Limb (tissue), 2 donors: ENCODE data around the gene MACROD2.
A peak's percentile ranks its signal among the peaks of the same experiment; 100 is the strongest.
"Not testable (repeated sequence)": the region's sequence is repeated elsewhere in the genome, so short reads cannot be mapped to it uniquely, and the experiment has no call there.

Source experiments
- DNase-seq, 2 donors: peaks; one replicate each; pipeline ENCODE4 v3.0.0-alpha.2; 2016; ENCODE audit errors: extremely low spot score in 2 of 2

The MACROD2 gene

DNA sequence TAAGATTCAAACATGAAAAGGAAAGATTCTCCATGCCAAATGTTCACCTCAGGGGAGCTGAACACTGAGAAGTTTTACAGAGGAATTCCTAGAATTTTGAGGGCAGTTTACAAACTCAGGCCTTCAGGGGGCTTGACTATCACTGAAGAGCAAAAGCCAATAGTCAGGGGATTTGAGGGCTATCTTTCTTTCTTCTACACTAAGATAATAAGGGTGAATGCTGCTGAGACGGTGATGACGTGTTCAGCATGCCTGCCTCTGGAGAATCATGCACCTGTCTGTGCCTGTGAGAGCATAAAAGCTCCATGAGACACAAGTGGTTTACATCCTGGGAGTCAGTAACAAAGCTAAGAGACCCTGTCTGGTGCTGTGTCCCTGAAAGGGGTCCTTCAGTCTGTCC is 1492.4 kb downstream of the MACROD2 start:
- no peak for DNase-seq

DNA sequence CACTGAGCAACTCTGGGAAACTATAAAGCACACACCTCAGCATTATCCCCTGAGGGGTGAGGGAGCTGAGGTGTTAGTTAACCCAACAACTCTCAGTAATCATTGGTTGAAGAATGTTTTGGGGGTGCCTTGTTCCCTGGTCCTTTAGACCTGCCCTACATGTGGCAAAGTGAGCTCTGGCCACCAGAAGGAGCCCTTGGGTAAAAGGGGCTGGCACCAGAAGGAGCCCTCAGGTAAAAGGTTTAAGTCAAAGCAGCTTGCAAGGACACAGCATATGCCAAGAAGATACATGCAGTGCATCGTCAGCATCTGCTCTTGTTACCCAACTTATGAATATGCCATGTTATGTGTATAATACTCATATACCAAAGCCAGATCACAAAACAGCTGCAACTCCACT is 1496.3 kb downstream of the MACROD2 start:
- DNase-seq = no peak

DNA sequence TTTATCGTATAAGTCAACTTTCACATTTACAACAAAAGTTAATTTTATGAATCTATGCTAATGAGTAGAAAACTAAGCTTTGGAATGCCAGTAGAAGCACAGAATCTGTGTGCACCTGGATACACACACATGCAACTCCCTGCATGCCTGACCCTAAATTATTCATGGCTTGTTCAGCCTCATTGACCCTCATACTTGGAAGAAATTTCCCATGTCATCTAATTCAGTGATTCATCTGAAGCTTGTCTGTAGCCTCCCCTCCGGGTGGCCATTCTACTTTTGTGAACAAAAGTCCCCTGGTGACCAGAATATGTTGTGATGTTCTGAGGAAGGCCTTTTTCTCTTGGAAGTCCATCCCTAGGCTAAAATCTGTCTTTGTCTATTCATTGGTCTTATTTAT is 1499.5 kb downstream of the MACROD2 start:
- no peak for DNase-seq

DNA sequence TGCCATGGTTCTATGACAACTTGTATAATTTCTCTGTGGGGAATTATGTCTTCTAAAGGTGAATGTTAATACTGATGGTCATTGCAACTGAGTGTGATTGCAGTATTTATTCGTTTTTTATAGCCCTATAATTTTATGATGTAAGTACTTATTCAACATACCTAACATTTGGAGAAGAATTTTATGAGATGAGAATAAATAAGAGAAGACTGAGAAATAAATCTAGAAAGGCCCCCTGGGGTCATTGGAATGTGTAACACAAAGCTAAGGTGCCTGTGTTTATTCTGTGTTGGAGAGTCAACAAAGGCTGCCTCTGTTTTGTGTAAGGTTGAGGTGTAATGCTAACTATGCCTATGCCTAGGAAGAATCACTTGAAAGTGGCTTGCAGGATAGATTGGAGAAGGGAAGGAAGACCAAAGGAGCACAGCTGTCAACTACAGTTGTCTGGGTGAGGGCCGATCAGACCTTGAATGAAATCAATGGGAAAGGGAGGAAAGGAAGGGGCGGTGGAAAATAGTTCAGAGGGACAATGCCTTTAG is 1501.3 kb downstream of the MACROD2 start:
- DNase-seq = no peak

DNA sequence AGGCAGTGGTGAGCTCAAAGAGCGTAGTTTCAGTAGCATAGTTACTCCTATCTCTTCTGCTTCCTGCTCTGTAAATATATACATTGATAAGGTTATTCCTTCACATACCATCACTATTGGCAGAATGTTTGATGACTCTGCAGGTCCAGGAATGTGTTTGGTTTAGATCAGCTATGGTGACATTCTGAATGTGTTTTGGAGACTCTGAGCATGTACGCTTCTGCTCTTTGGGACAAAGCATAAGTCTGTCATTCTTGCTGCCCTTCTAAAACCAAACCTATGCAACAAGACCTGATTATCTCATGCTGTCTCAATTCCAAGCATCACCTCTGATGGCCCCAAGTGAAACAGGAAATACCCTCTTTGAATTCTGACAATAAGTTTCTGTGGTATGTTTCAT is 1503.6 kb downstream of the MACROD2 start:
- DNase-seq = no peak

DNA sequence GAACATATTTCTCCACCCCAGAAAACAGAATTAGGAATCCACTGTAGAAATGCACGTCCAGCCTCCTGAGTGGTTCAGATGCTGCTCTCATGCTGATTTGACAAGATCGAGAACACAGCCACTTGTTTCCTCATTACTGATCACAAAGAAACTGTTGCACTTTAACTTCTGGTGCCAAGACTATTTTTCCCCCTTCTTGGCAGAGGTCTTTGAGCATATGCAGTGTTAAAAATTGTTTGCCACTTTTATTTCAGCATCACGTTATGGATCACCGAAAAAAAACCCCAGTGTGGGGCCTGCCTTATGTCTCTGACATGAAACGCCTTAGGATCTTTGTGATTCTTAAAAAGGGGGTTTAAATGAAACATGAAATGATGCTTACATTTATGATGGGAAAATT is 1511.0 kb downstream of the MACROD2 start:
- DNase-seq = no peak

DNA sequence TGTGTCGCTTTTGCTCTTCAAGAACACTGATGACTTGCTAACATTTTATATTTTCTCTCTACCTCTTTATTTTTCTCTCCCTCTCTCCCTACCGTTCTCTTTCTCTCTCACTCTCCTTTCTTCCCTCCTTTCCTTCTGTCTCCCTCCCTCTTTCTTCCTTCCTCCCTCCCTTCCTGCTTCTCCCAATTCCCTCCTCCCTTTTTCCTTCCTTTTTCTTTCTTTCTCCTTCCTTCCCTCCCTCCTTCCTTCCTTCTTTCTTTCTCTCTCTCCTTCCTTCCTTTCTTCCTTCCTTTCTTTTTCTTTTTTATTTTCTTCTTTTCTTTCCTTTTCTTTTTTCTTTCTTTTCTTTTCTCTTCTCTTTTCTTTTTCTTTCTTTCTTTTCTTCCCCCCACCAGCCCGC is 1511.8 kb downstream of the MACROD2 start:
- no peak for DNase-seq

DNA sequence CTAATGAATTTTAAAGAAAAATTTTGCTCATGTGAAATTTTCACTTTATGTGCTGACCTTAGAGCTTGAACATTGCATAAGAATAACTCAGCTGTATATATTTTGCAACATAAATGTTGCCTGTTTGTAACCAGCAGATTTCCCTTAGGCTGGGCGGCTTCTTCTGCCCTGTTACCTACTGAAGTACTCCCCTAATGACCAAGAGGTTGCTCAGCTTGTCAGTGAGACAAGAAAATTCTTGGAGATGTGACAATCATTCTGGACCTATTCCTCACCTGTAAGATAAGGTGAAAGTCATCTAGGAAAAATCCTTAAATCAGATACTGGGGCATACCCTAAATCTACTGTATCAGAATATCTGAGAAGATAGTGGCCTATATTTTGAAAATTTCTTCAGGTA is 1516.2 kb downstream of the MACROD2 start:
- no peak for DNase-seq

DNA sequence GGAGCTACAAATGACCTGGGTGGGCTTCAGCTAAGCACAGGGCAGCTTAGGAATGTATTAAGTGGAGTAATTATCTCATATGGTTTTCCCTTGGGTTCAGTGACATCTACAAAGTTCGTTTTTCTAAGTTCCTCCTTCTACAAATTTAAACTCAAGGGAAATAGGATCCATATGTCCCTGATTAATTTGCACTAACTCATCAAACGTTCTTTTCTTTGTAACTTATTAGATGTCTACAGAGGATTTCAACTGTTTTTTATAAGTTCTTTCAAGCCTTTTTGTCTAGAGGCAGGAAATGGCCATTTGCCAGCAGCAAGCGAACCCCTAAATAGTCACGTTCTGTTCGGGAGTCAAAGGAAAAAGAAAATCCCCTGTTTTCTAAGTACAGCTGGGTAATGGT is 1517.6 kb downstream of the MACROD2 start:
- peak in 1 of 2 donors; percentile 33 for DNase-seq

DNA sequence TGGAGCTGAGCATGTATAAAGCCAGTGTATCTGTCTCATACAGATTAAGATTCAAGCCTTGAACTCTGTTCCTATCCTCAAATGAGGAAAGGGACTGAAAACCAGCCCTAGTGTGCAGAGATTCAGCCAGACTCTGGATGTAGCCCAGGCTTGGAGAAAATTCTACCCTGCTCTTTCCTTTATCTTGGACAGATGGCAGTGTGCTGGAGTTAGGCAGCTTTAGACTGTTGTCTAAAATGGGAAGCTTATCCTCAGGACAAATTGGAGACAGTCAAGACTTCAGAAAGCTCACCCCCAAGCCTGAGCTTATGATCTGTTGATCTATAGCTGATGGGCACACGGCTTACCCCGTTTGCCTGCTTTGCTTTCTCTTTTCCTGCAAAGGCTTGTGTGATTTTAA is 1520.4 kb downstream of the MACROD2 start:
- no peak for DNase-seq

DNA sequence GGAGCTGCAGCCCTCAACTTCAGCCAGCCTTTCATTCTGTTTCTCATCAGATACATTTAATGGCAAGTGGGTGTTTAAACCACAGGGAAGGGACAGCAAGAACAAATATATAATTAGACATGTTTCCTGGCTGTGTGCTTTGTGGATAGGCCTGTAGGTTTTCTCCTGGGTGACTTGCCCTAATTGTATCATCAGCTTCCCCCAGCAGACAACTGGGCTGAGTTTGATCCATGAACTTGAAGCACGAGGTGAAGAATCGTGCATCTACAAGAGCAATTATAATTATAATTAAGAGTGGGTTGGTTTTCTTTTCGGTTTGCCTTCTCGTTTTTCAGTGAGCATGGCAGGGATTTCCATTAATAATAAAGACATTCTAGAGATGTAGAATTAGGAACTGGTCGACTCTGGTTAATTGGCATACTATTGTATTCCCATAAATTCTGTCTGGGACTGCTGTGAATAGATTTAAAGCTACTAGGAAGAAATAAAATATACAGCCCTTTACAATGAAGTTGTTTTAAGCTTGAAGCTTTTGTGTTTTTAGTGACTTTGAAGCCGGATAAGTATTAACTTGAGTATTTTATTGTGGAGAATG is 1525.7 kb downstream of the MACROD2 start:
- DNase-seq = no peak

DNA sequence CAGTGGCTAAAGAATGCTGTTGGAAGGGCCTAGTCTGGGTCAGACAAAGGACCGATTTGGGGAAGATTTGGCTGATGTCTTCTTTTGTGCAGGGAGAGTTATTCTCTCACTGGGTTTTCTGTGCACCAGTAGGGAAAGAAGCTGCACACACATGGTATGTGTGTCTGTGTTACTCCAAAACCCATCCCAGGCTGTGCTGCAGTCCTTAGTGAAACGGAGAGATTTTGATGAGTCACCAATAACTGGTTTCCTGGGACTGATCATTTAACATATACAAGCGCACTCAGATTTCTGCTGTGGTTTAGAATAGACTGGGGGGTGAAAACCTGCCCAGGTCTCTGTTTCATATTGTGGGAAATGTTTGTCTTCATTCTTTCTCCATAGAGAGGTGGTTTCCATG is 1528.1 kb downstream of the MACROD2 start:
- DNase-seq = no peak

DNA sequence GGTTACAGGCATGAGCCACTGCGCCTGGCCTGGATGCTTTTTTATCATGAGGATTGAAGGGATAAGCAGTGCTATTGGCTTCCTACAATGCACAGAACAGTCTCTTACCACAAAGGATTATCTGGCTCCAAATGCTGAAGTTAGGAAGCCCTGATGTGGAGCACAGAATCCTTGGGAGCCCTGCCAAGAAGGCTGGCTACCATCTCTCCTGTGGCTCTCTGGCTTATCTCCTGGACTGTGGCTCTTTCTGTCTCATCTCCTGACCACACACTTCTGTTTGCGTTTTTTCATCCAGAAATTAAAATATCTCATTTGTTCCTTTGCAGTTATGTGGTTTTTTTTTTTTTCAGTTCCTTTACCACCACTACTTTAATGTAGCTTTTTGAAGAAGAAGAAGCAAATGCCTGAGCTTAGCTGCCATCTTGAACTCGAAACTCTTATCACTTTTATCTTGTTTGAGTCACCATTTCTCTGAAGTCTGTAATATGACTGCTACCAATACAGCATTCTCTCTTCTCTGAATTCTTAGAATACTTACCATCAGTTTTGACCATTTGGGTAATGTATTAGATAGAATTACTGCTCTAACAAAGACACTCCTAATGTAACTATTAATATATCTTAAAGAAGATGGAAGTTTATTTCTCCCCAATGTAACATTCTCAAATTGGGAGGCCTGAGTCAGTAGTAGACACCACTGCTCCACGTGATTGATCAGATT is 1533.2 kb downstream of the MACROD2 start:
- no peak for DNase-seq

DNA sequence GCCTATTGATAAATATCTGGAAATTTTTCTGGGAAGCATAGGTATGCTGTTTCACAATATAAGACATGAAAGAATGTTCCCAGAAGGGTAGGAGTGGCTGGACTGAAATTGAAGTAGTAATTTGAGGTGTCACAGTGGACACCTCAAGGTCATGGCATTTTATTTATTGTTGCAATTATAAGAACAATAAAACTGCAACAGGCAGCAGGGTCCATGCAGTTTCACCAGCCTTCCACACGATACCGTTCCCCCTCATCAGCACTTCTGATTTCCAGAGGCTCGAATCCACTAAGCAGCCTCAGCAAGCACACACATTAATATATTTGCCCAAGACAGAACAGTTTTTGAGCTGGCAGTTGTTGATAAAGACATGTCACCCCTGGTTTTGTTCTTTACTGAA is 1540.5 kb downstream of the MACROD2 start:
- no peak for DNase-seq

DNA sequence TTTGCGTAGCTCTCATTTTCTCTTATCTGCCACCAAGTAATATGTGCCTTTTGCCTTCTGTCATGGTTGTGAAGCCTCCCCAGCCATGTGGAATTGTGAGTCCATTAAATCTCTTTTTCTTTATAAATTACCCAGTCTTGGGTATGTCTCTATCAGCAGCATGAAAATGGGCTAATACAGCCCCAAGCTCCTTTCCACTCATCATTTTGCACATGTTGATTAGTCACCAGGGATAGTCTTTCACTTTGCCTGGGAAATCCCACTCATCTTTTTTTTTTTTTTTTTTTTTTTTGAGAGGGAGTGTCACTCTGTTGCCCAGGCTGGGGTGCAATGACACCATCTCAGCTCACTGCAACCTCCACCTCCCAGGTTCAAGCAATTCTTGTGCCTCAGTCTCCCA is 1541.9 kb downstream of the MACROD2 start:
- DNase-seq = not testable (repeated sequence)

DNA sequence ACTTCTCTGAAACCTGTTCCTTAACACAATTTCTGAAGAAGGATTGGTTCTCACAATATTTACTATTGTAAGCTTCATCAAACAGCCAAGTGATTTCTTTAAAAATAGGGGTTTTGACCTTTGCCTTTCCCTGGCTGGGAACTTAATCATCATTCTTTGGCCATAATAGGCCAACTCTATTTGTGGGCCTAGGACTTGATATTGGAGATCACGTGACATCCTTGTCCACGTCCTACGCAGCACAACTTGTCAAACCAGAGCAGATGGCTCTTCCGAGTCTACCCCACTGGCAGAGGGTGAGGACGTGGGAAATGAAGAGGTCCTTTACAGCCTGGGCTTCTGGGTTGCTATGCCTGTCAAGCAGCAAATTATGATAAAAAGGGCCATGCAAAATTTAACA is 1547.3 kb downstream of the MACROD2 start:
- DNase-seq = no peak

DNA sequence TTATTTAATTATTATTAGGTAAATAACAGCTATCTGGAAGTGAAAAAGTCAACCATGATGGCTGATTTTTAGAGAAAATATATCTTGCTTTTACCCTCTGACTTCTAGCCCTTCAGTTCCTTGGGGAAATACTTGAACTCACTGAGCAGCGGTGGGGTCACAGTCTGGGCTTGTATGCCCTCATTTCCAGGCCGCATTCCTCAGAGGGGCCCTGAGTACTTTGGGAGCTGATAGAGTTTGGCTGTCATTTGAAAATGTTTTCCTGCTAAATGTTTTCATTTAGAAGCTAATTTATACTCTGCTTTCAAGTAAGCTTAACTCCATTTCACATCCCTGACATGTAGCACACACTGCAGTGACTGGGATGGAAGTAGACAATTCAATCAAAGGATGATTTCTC is 1549.4 kb downstream of the MACROD2 start:
- no peak for DNase-seq

DNA sequence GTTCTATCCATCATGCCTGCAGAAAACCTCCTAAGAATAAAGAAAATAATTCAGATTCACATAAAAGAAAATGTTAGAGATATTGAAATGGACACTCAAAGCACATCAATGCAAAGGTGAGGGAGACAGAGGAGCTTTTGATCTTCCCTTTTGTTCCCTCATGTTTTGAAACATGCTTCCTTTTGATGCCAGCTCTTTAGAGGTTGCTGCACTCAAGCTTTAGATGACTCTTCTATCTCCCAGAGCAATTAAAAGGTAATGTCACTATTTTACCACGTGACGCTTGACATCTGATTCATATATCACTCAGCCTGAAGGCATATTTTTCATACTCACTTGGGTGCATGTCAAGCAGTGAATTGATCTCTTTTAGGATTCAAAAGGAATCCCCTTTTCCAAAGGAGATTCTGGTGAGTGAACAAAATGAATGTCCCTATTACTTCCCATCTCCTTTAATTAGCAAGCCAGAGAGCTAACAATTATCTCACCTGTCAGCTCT is 1551.3 kb downstream of the MACROD2 start:
- no peak for DNase-seq

DNA sequence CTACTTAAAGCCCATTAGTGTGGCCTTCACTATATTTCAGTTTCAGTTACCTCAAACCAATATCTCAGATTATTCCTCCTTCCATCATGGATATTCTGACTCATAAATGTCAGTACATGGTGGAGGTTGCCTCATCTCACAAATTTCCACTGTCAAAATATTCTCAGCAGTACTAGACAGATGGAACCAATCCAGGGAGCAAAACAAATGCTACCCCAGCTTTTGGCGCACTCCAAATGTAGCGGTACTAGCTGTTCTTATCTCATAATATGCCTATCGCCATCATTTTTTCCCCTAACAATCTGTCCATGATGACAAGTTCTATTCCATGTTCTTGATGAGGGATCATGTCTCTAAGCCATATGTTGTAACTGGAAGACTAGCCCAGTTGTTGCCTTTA is 1551.8 kb downstream of the MACROD2 start:
- no peak for DNase-seq

DNA sequence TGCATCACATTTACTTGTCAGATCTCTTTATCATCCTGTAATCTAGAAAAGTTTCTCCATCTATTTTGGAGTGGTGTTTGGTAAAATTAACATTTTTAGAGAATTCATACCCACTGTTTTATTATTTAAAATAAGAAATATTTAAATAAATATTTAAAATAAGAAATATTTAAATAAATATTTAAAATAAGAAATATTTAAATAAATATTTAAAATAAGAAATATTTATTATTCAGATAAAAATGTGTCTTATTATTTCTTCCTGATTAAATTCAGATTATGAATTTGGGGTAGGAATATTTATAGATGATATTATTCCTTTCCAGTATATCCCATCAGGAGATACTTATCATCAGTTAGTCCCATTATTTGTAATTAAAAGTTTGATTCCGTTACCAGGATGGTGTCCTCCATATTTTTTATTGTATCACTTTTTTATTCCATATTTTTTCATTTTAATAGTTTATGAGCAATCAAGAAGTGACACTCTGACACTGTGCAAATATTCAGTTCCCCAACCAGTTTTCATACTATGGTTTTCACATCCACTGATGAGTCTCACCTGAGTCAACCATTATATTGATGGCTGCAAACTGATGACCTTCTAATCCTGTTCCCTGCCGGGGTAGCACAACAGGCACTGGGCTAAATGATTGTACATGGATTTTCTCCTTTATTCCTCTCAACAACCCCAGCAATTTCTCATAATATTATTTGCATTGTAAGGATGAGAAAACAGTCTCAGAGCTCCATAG is 1555.0 kb downstream of the MACROD2 start:
- no peak for DNase-seq

DNA sequence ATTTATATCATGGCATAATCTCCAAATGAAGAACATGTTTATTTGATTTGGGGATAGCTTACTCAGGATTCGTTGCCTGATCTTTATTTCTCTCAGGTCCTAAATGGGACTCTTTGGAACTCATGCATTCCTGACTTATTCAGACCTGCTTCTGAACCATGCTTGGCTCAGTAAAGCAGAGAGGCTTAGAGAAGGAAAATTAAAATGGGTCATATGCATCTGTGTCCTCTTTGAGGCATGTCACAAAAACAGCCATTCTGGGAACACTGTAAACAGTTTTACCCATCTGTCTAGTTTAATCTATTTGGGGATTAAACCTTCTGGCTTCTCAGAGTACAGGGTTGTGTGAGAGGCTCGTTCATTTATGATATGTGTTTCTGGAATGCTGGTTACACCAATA is 1560.6 kb downstream of the MACROD2 start:
- no peak for DNase-seq

DNA sequence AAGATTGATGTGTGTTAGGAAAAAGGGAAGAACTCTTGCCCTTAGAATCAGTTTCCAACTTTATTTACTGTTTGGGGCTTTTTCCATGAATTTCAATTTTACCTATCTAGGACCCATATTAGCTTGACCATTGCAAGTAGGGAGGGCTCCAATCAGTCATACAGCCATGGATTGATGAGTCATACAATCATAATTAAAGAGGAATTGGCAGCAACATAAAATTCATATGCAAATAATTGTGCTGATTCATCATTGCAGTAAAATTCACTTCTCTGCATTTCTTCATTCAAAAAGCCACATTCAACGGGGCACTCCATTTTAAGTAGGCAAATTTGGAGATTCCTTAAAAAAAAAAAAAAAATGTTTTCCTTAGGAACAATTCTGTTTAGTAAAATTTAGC is 1561.6 kb downstream of the MACROD2 start:
- no peak for DNase-seq
